Measurements from ENCODE around the gene MTF2. TPM values are rescaled to one million over a fixed set of nuclear protein-coding genes. Genes with fewer than 3 reads are reported as not detected.
A peak's percentile ranks its signal among the peaks of the same experiment; 100 is the strongest.

Gene MTF2
- polyA plus RNA-seq, 3 donors: 16.0 to 56.3 (median 32.5) TPM

- Histone ChIP-seq H3K4me3 (replicated peaks in 1 of 3; ENCODE audit: low read depth in 2 of 3, low read length in 3 of 3) (no peak overlapping the region), H3K79me2 (ENCODE audit: insufficient read depth, low read length) (no peaks in the 10 kb centered on the region), H3K27ac (ENCODE audit: low read depth in 1 of 2, low read length in 2 of 2) (no peak overlapping the region), H3K4me2 (replicated peaks; ENCODE audit: extremely low read depth, low read length, poor library complexity, severe bottlenecking) (no peak overlapping the region), H4K20me1 (ENCODE audit: insufficient read depth, low read length) (no peaks in the 10 kb centered on the region), H3K4me1 (ENCODE audit: control insufficient read depth in 1 of 2, insufficient read depth in 2 of 2, low read length in 2 of 2) (peaks cover 29 to 33% of the 10 kb centered on the region in 2 donors), H3K36me3 (replicated peaks in 1 of 2; ENCODE audit: control insufficient read depth in 1 of 2, insufficient read depth in 2 of 2, low read length in 2 of 2) (no peaks in the 10 kb centered on the region), H3K27me3 (ENCODE audit: control insufficient read depth in 2 of 2, insufficient read depth in 2 of 2, low read length in 2 of 2) (no peaks in the 10 kb centered on the region), H3K9ac (ENCODE audit: insufficient read depth, low read length, poor library complexity, severe bottlenecking) (no peak overlapping the region), H2AFZ (ENCODE audit: insufficient read depth, low read depth, low read length, poor library complexity, severe bottlenecking) (no peak overlapping the region), H3K9me3 (replicated peaks in 1 of 2; ENCODE audit: control insufficient read depth in 1 of 2, insufficient read depth in 1 of 2, low read length in 2 of 2) (no peaks in the 10 kb centered on the region)
- no peak for TF ChIP-seq CTCF (IDR thresholded peaks at IDR 0.05)
- Mint-ChIP-seq H3K4me3 (no peak overlapping the region), H3K27me3 (ENCODE audit: low read depth in 3 of 3) (peaks cover 0 to 3% (median 2%) of the 10 kb centered on the region in 3 donors), H3K36me3 (no peaks in the 10 kb centered on the region), H3K9me3 (peaks cover 0 to 3% (median 0%) of the 10 kb centered on the region in 7 donors), H3K4me1 (peaks cover 35% of the 10 kb centered on the region), H3K27ac (no peak overlapping the region)
- no peak for DNase-seq
- intact Hi-C loops (cut with micrococcal nuclease): no loop called here
- WGBS (ENCODE audit: insufficient coverage): no CpG with 5 or more reads among the region's 3 CpGs
These were observed 47.4 kb upstream of the MTF2 start for GRCh38 chr1:93031711-93032110.

DNA sequence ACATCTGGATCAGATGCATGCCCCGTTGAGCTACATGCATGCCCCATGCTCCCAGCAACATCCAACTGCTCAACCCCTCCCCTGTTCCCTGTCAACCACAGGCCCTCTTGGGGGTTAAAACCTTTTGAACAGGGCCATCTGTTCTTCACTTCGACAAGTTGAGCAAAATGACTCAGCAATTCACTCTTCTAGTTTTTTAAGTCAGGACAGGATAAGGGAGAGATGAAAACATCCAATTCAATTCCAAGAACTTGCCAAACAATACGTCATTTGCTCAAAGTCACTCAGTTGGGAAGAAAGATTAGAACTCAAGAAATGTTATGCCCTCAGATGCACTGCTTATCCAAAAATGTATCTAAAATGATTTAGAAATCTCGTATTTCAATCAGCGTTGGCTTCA, 46.1 kb upstream of the MTF2 start:
- Mint-ChIP-seq H3K4me1 (peaks cover 43% of the 10 kb centered on the region), H3K27ac (peak overlapping the region in 4 of 7 donors; percentile 39 to 81 (median 65)), H3K9me3 (peaks cover 0 to 5% (median 0%) of the 10 kb centered on the region in 7 donors), H3K27me3 (ENCODE audit: low read depth in 3 of 3) (peaks cover 0 to 5% (median 2%) of the 10 kb centered on the region in 3 donors), H3K36me3 (no peaks in the 10 kb centered on the region), H3K4me3 (no peak overlapping the region)
- H3K27ac ChIP-seq (ENCODE audit: low read depth in 1 of 2, low read length in 2 of 2): peak overlapping the region in 1 of 2 donors; percentile 49
- H4K20me1 ChIP-seq (ENCODE audit: insufficient read depth, low read length): no peaks in the 10 kb centered on the region
- H3K4me1 ChIP-seq (ENCODE audit: control insufficient read depth in 1 of 2, insufficient read depth in 2 of 2, low read length in 2 of 2): peaks cover 31 to 33% of the 10 kb centered on the region in 2 donors
- DNase-seq: no peak
- no peaks in the 10 kb centered on the region for H3K79me2 ChIP-seq (ENCODE audit: insufficient read depth, low read length)
- WGBS (ENCODE audit: insufficient coverage): 90% methylated on average over 2 of the region's 5 CpGs
- intact Hi-C loops (cut with micrococcal nuclease): no loop called here
- no peak overlapping the region for H3K4me2 ChIP-seq (replicated peaks; ENCODE audit: extremely low read depth, low read length, poor library complexity, severe bottlenecking)
- no peak for TF ChIP-seq CTCF (IDR thresholded peaks at IDR 0.05)
- no peak overlapping the region for H3K9ac ChIP-seq (ENCODE audit: insufficient read depth, low read length, poor library complexity, severe bottlenecking)
- H3K9me3 ChIP-seq (replicated peaks in 1 of 2; ENCODE audit: control insufficient read depth in 1 of 2, insufficient read depth in 1 of 2, low read length in 2 of 2): no peaks in the 10 kb centered on the region
- no peaks in the 10 kb centered on the region for H3K27me3 ChIP-seq (ENCODE audit: control insufficient read depth in 2 of 2, insufficient read depth in 2 of 2, low read length in 2 of 2)
- no peak overlapping the region for H3K4me3 ChIP-seq (replicated peaks in 1 of 3; ENCODE audit: low read depth in 2 of 3, low read length in 3 of 3)
- H2AFZ ChIP-seq (ENCODE audit: insufficient read depth, low read depth, low read length, poor library complexity, severe bottlenecking): peak overlapping the region; percentile 66
- H3K36me3 ChIP-seq (replicated peaks in 1 of 2; ENCODE audit: control insufficient read depth in 1 of 2, insufficient read depth in 2 of 2, low read length in 2 of 2): no peaks in the 10 kb centered on the region
